GM23248 (cell line): ENCODE data around the gene NSMCE3.
"Not testable (repeated sequence)": the region's sequence is repeated elsewhere in the genome, so short reads cannot be mapped to it uniquely, and the experiment has no call there.

Experiments used
- EZH2 ChIP-seq: fragments of 200-600 bp; sonication (generic); IDR thresholded peaks from 2 replicates; pipeline ENCODE4 v1.6.1; 2018; ENCODE audit warnings: antibody characterized with exemption, mild to moderate bottlenecking; ENCODE audit not compliant: insufficient read depth, poor library complexity, severe bottlenecking
- EZH2phosphoT487 ChIP-seq: fragments of 200-600 bp; sonication (generic); IDR thresholded peaks from 2 replicates; pipeline ENCODE4 v1.6.1; 2018; ENCODE audit warnings: antibody characterized with exemption, moderate library complexity, mild to moderate bottlenecking, low read depth; ENCODE audit not compliant: insufficient read depth

DNA sequence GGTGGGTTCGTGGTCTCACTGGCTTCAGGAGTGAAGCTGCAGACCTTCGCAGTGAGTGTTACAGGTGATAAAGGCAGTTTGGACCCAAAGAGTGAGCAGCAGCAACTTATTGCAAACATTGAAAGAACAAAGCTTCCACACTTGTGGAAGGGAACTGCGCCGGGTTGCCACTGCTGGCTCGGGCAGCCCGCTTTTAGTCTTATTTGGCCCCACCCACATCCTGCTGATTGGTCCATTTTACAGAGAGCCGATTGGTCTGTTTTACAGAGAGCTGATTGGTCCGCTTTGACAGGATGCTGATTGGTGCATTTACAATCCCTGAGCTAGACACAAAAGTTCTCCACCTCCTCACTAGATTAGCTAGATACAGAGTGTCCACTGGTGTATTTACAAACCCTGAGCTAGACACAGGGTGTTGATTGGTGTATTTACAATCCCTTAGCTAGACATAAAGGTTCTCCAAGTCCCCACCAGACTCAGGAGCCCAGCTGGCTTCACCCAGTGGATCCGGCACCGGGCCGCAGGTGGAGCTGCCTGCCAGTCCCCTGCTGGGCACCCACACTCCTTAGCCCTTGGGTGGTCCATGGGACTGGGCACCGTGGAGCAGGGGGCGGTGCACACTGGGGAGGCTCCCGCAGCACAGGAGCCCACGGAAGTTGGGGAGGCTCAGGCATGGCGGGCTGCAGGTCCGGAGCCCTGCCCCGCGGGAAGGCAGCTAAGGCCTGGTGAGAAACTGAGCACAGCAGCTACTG is 45.2 kb downstream of the NSMCE3 start:
- TF ChIP-seq EZH2, EZH2phosphoT487: not testable (repeated sequence)
